ENCODE measurements around the gene PXN.

Gene PXN

DNA sequence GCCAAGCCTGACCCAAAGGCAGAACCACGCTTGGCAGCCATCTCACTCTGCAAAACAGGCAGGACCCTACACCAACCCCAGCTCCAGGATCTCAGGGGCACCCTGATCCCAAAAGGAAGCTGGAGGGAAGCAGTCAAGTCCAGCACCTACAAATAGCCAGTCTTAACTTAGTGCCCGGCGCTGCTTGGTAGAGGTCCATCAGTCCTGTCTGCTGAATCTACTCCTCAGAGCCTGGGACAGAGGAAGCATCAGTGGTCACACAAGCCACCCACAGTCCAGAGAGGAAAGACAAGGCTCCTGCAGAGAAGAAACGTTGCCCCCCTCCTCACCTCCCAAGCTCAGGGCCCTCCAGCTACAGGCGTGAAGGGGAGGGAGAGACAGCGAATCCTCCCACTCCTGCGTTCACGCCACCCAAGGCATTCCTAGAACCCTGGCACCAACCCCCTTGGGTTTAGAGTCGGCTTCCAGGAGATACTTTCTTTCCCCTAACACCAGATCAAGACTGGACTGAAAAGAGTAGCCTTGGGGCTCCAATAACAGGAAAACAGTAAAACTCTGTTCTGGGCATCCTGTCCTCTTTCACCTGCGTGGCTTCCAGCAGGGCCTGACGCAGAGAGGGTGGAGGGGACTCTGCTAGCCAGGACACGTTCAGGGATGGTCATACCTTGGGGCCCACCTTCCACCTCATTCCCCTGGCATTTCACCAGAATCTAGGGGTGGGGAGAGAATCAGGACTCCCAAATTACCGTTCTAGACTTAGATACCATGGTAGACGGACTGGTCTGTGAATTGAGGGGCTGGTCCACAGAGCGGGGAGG is 1.2 kb downstream of the PXN start:
- Histone ChIP-seq H3K27me3 (no peaks in the 10 kb centered on the region), H3K4me3 (ENCODE audit: low read depth, low read length) (peak overlapping the region; percentile 72), H3K4me1 (peaks cover 3% of the 10 kb centered on the region), H3K36me3 (no peaks in the 10 kb centered on the region), H3K9me3 (no peaks in the 10 kb centered on the region)
- TF ChIP-seq, protein P1, sequence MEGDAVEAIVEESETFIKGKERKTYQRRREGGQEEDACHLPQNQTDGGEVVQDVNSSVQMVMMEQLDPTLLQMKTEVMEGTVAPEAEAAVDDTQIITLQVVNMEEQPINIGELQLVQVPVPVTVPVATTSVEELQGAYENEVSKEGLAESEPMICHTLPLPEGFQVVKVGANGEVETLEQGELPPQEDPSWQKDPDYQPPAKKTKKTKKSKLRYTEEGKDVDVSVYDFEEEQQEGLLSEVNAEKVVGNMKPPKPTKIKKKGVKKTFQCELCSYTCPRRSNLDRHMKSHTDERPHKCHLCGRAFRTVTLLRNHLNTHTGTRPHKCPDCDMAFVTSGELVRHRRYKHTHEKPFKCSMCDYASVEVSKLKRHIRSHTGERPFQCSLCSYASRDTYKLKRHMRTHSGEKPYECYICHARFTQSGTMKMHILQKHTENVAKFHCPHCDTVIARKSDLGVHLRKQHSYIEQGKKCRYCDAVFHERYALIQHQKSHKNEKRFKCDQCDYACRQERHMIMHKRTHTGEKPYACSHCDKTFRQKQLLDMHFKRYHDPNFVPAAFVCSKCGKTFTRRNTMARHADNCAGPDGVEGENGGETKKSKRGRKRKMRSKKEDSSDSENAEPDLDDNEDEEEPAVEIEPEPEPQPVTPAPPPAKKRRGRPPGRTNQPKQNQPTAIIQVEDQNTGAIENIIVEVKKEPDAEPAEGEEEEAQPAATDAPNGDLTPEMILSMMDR (IDR thresholded peaks at IDR 0.05; ENCODE audit: low read depth, low read length), result no peak
- no peak for DNase-seq

DNA sequence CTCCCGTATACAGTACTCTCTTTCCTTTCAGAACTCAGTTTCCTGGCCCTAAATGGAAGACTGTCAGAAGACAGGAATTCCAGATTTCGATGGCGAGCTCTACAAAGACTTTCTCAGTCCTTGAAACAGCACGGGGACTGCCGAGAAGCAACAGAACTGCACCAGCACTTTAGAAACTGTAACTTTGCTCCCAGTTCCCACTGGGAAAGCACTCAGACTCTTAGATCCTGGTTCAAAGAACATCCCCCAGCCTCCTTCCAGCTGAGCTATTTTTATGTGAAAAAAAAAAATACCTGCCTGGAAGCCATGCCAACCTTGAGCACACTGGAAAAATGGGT is 1.8 kb downstream of the PXN start:
- H3K9me3 ChIP-seq, result no peaks in the 10 kb centered on the region
- peaks cover 3% of the 10 kb centered on the region for H3K4me1 ChIP-seq
- H3K4me3 ChIP-seq (ENCODE audit: low read depth, low read length), result no peak overlapping the region
- DNase-seq, result no peak
- no peaks in the 10 kb centered on the region for H3K27me3 ChIP-seq
- TF ChIP-seq, protein P1 (IDR thresholded peaks at IDR 0.05; ENCODE audit: low read depth, low read length), result no peak
- H3K36me3 ChIP-seq, result no peaks in the 10 kb centered on the region

DNA sequence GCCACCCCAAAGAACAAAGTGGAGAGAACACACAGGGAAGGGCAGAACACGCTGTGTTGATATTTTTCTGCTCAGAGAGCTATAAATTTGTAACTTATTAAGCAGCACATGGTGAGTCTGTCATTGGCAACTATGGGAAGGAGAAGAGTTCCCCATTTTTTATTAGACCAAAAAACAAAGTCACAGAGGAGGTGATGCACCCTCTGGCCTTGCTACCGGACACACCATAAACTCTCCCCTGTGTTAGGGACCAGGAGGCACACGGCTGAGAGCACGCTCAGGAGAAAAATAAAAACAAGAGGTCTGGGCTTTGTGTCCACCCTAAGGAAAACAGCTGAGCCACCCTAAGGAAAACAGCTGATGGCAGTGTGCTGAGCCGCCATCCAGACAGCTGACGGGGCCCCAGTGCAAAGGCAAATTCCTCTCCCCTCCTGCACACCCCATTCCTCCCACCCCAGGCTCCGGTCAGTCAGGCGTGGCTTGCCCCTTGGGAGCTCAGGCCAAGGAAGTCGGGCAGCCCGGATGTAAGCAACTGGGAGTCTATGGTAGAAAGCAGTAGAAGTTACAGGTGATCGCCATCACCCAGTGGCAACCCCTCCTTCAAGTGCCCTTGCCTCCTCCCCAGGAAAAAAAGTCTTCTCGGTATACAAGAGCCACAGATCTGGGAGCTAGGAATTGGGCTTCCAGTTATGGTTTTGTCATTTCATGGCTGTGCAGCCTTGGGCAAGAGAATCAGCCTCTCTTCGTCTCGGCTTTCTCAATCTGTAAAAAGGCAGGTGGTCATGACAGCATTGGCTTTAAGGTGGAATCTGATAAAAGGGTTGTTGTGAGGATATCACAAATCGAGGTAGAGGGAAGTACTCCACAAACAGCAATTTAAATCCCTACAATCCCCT is 2.4 kb downstream of the PXN start:
- Histone ChIP-seq H3K36me3 (no peaks in the 10 kb centered on the region), H3K4me1 (peaks cover 3% of the 10 kb centered on the region), H3K27me3 (no peaks in the 10 kb centered on the region), H3K4me3 (ENCODE audit: low read depth, low read length) (no peak overlapping the region), H3K9me3 (no peaks in the 10 kb centered on the region)
- no peak for DNase-seq
- TF ChIP-seq, protein P1 (IDR thresholded peaks at IDR 0.05; ENCODE audit: low read depth, low read length), result no peak

DNA sequence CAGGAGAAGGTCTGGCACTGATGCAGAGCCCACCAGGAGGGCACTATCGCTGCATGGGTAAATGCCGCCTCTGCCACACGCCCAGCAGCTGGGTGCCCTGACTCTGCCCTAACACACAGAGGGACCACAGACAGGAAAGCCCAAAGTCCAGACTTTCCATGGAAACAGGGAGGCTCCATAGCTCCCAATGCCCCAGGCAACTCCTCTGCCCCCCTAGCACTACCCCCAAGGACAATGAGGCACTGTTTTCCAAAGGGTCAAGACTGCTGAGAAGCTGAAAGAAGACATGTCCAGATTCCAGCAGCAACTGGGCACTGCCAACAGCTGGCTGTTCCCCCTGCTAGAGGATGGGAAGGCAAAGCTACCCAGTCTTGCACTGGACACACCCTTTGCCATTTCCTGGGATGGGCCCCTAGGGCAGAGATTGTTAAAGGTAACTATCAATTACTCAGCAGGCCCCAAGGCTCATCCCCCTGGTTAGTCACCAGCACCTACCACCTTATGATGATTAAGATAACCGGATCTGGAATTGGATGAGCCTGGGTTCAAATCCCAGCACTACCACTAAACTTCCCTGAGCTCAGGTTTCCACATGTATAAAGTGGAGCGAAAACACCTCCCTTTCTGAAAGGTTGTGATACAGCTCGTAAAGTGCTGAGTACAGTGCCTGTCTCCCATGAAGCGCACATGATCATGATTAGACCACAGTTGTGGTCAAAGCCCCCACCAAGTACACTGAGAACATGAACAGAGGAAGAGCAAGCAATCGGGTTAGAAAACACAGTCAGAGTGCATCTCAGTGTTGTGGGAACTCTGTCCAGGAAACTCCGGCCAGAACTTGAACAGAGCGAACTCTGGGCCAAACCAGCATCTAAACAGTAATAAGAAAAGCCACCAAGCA is 3.3 kb downstream of the PXN start:
- TF ChIP-seq, protein P1 (IDR thresholded peaks at IDR 0.05; ENCODE audit: low read depth, low read length), result no peak
- Histone ChIP-seq H3K27me3 (no peaks in the 10 kb centered on the region), H3K4me1 (peaks cover 6% of the 10 kb centered on the region), H3K9me3 (no peaks in the 10 kb centered on the region), H3K36me3 (no peaks in the 10 kb centered on the region), H3K4me3 (ENCODE audit: low read depth, low read length) (no peak overlapping the region)
- no peak for DNase-seq

DNA sequence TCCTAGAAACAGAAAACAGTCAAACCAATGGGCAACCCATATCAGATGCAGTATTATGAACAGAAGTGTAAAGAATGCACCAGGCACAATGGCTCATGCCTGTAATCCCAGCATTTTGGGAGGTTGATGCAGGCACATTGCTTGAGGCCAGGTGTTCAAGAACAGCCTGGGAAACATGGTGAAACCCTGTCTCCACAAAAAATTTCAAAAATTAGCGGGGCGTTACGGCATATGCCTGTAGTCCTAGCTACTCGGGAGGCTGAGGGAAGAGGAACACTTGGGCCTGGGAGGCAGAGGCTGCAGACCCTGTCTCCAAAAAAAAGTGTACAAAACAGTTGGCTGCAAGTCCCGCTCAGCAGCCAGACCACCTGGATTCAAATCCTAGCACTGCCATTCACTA is 4.9 kb downstream of the PXN start:
- H3K4me1 ChIP-seq, result peaks cover 9% of the 10 kb centered on the region
- H3K4me3 ChIP-seq (ENCODE audit: low read depth, low read length), result no peak overlapping the region
- H3K36me3 ChIP-seq, result no peaks in the 10 kb centered on the region
- no peak for DNase-seq
- H3K27me3 ChIP-seq, result no peaks in the 10 kb centered on the region
- TF ChIP-seq, protein P1 (IDR thresholded peaks at IDR 0.05; ENCODE audit: low read depth, low read length), result no peak
- no peaks in the 10 kb centered on the region for H3K9me3 ChIP-seq

All from BE2C (cell line).